SK-N-SH (cell line): ENCODE data around the gene UCK2.
"Not testable (repeated sequence)": the region's sequence is repeated elsewhere in the genome, so short reads cannot be mapped to it uniquely, and the experiment has no call there.

Source experiments
- CTCF ChIP-seq: fragments of 200-600 bp; sonication (generic); IDR thresholded peaks from 2 replicates; pipeline ENCODE4 v1.6.1; 2017; ENCODE audit warnings: antibody characterized with exemption, mild to moderate bottlenecking, moderate library complexity
- GABPA ChIP-seq: IDR thresholded peaks from 2 replicates; pipeline ENCODE4 v1.4.0; 2012; ENCODE audit warnings: low read depth, mild to moderate bottlenecking
- GATA2 ChIP-seq: sonication (generic); formaldehyde crosslinking; IDR thresholded peaks from 2 replicates; pipeline ENCODE4 v1.5.0; 2020; ENCODE audit warnings: mild to moderate bottlenecking, missing genetic modification reagents
- NFIC ChIP-seq: IDR thresholded peaks from 2 replicates; pipeline ENCODE4 v1.4.0; 2012; ENCODE audit warnings: borderline replicate concordance
- REST ChIP-seq: IDR thresholded peaks from 2 replicates; pipeline ENCODE4 v1.6.1; 2012; ENCODE audit warnings: mild to moderate bottlenecking, low read depth, low read length, moderate library complexity
- SMC3 ChIP-seq: IDR thresholded peaks from 2 replicates; pipeline ENCODE4 v1.6.1; 2012; ENCODE audit warnings: low read depth, low read length, improper control_type of control experiment

GRCh38 chr1:165783519-165783918 lies 43.9 kb upstream of the UCK2 start:
- TF ChIP-seq GABPA; NFIC; REST; SMC3; GATA2 (CRISPR knock-in tag); CTCF: not testable (repeated sequence)
